Left lung (tissue), 10 donors: ENCODE results near the gene PLOD1. TPM values are rescaled to one million over a fixed set of nuclear protein-coding genes. Genes with fewer than 3 reads are reported as not detected.

Experiments
- ATAC-seq: fragments of 200-7000 bp; cut with Tn5 transposase; one replicate; pipeline ENCODE4 v1.9.1; 2020; ENCODE audit warnings: moderate library complexity
- DNase-seq, 4 donors: peaks; one replicate each; pipeline ENCODE4 v3.0.0-alpha.2; 2013 to 2020
- H3K27ac ChIP-seq, 2 donors: fragments of 200-600 bp; sonication (generic) in 1 of 2; one replicate each; pipeline versions ENCODE4 v1.5.0 to v1.8.0; 2020 to 2021
- H3K27me3 ChIP-seq, 2 donors: fragments of 200-600 bp; sonication (generic) in 1 of 2; one replicate each; pipeline versions ENCODE4 v1.5.0 to v1.8.0; 2020 to 2021
- H3K36me3 ChIP-seq, 2 donors: fragments of 200-600 bp; sonication (generic) in 1 of 2; one replicate each; pipeline versions ENCODE4 v1.5.0 to v1.8.0; 2020 to 2021
- H3K4me1 ChIP-seq, 2 donors: fragments of 200-600 bp; one replicate each; pipeline ENCODE4 v1.8.0; 2021
- H3K4me3 ChIP-seq, 2 donors: fragments of 200-600 bp; sonication (generic) in 1 of 2; one replicate each; pipeline versions ENCODE4 v1.5.0 to v1.8.0; 2020 to 2021; ENCODE audit warnings: mild to moderate bottlenecking in 1 of 2
- H3K9me3 ChIP-seq, 2 donors: fragments of 200-600 bp; sonication (generic) in 1 of 2; one replicate each; pipeline versions ENCODE4 v1.5.0 to v1.8.0; 2020 to 2021
- intact Hi-C, 2 donors: fragments of 100-400 bp; cut with DNase I; formaldehyde crosslinking; loops; one replicate each; pipeline versions ENCODE4 v1.11.2 to v1.14.2; 2022
- polyA plus RNA-seq, 6 donors: library from polyadenylated mRNA; unstranded; fragments of 120-200 nt; gene quantifications; one replicate each; pipeline ENCODE4 v1.2.1, GENCODE V29; 2013; ENCODE audit not compliant: insufficient read length in 6 of 6
- total RNA-seq, 2 donors: library from RNA; stranded (reverse); fragmentation: NEBNext Ultra II Directional; extraction: Animal tissue kit (Norgen Biotek cat#: 25700); gene quantifications; one replicate each; pipeline ENCODE4 v1.2.1, GENCODE V29; 2021
- TF ChIP-seq, protein P1 (sequence below), 2 donors: fragments of 200-600 bp; sonication (generic) in 1 of 2; IDR thresholded peaks; one replicate each; pipeline versions ENCODE4 v1.5.0 to v1.8.0; 2021; ENCODE audit warnings: antibody characterized with exemption in 2 of 2
- donor health status: DM: no; HTN: yes; CAD: no.
- donor health status: DM: no; HTN: no; CAD: no.

The PLOD1 gene
- total and polyA plus RNA-seq, 8 donors, result 114 to 159 (median 131) TPM

- Histone ChIP-seq H3K4me3 (no peak overlapping the region), H3K9me3 (no peaks in the 10 kb centered on the region), H3K36me3 (peaks cover 0 to 94% of the 10 kb centered on the region in 2 donors), H3K27ac (no peak overlapping the region), H3K4me1 (peaks cover 0 to 5% of the 10 kb centered on the region in 2 donors), H3K27me3 (no peaks in the 10 kb centered on the region)
- intact Hi-C loops, result no loop called here
- DNase-seq (no peak), ATAC-seq (no peak)
- TF ChIP-seq, protein P1, sequence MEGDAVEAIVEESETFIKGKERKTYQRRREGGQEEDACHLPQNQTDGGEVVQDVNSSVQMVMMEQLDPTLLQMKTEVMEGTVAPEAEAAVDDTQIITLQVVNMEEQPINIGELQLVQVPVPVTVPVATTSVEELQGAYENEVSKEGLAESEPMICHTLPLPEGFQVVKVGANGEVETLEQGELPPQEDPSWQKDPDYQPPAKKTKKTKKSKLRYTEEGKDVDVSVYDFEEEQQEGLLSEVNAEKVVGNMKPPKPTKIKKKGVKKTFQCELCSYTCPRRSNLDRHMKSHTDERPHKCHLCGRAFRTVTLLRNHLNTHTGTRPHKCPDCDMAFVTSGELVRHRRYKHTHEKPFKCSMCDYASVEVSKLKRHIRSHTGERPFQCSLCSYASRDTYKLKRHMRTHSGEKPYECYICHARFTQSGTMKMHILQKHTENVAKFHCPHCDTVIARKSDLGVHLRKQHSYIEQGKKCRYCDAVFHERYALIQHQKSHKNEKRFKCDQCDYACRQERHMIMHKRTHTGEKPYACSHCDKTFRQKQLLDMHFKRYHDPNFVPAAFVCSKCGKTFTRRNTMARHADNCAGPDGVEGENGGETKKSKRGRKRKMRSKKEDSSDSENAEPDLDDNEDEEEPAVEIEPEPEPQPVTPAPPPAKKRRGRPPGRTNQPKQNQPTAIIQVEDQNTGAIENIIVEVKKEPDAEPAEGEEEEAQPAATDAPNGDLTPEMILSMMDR (IDR thresholded peaks at IDR 0.05), result no peak
Measured at GRCh38 chr1:11952455-11953109, 18.1 kb downstream of the PLOD1 start.

- Histone ChIP-seq H3K36me3 (peaks cover 0 to 94% of the 10 kb centered on the region in 2 donors), H3K9me3 (no peaks in the 10 kb centered on the region), H3K27ac (peak overlapping the region in 1 of 2 donors; percentile 62), H3K4me1 (peaks cover 0 to 7% of the 10 kb centered on the region in 2 donors), H3K27me3 (no peaks in the 10 kb centered on the region), H3K4me3 (no peak overlapping the region)
- DNase-seq (no peak), ATAC-seq (no peak)
- TF ChIP-seq, protein P1 (IDR thresholded peaks at IDR 0.05), result no peak
- intact Hi-C loops, result no loop called here
Measured at GRCh38 chr1:11955221-11955620, 20.7 kb downstream of the PLOD1 start.

- DNase-seq (no peak), ATAC-seq (no peak)
- Histone ChIP-seq H3K9me3 (no peaks in the 10 kb centered on the region), H3K27me3 (no peaks in the 10 kb centered on the region), H3K36me3 (peaks cover 0 to 92% of the 10 kb centered on the region in 2 donors), H3K4me1 (peaks cover 0 to 23% of the 10 kb centered on the region in 2 donors), H3K4me3 (no peak overlapping the region), H3K27ac (no peak overlapping the region)
- TF ChIP-seq, protein P1 (IDR thresholded peaks at IDR 0.05), result no peak
- intact Hi-C loops, result no loop called here
Measured at GRCh38 chr1:11957398-11957797, 22.9 kb downstream of the PLOD1 start.

GRCh38 chr1:11957897-11958296 lies 23.4 kb downstream of the PLOD1 start:
- intact Hi-C loops, result no loop called here
- Histone ChIP-seq H3K9me3 (no peaks in the 10 kb centered on the region), H3K27ac (no peak overlapping the region), H3K4me1 (peaks cover 0 to 23% of the 10 kb centered on the region in 2 donors), H3K36me3 (peaks cover 0 to 92% of the 10 kb centered on the region in 2 donors), H3K27me3 (no peaks in the 10 kb centered on the region), H3K4me3 (no peak overlapping the region)
- no peak for DNase-seq
- TF ChIP-seq, protein P1 (IDR thresholded peaks at IDR 0.05), result no peak
- no peak for ATAC-seq

GRCh38 chr1:11960276-11960675 lies 25.8 kb downstream of the PLOD1 start:
- intact Hi-C loops, result loop anchor here in 1 of 2 donors (10.0 kb wide), 1 partner anchor 55 kb away; no protein-coding TSS in a partner anchor
- H3K4me3 ChIP-seq, result no peak overlapping the region
- TF ChIP-seq, protein P1 (IDR thresholded peaks at IDR 0.05), result no peak
- H3K27ac ChIP-seq, result peak overlapping the region in 1 of 2 donors; percentile 77
- ATAC-seq (no peak), DNase-seq (no peak)
- no peaks in the 10 kb centered on the region for H3K9me3 ChIP-seq
- peaks cover 0 to 93% of the 10 kb centered on the region in 2 donors for H3K36me3 ChIP-seq
- no peaks in the 10 kb centered on the region for H3K27me3 ChIP-seq
- H3K4me1 ChIP-seq, result peaks cover 0 to 18% of the 10 kb centered on the region in 2 donors
